KMS-11 (cell line): Measurements from ENCODE around the gene VLDLR.

ENCODE experiments used
- H2AFZ ChIP-seq: fragments of 200-600 bp; sonication (generic); 2 replicates; pipeline ENCODE4 v1.6.1; 2016; ENCODE audit warnings: antibody characterized with exemption, mixed run types, low read depth
- H3K27ac ChIP-seq: fragments of 200-600 bp; sonication (generic); 2 replicates; pipeline ENCODE4 v1.6.1; 2016; ENCODE audit warnings: mild to moderate bottlenecking, mixed run types
- H3K27me3 ChIP-seq: fragments of 200-600 bp; sonication (generic); 2 replicates; pipeline ENCODE4 v1.6.1; 2017; ENCODE audit warnings: mild to moderate bottlenecking, low read depth, mixed run types, moderate library complexity; ENCODE audit not compliant: insufficient read depth
- H3K36me3 ChIP-seq: fragments of 200-600 bp; sonication (generic); 2 replicates; pipeline ENCODE4 v1.6.1; 2017; ENCODE audit warnings: mild to moderate bottlenecking, mixed run types; ENCODE audit not compliant: insufficient read depth
- H3K4me1 ChIP-seq: fragments of 200-600 bp; sonication (generic); 2 replicates; pipeline ENCODE4 v1.6.1; 2016; ENCODE audit warnings: mild to moderate bottlenecking, low read depth, mixed run types; ENCODE audit not compliant: poor library complexity, severe bottlenecking
- H3K4me2 ChIP-seq: fragments of 200-600 bp; sonication (generic); 2 replicates; pipeline ENCODE4 v1.7.0; 2016; ENCODE audit warnings: mild to moderate bottlenecking, mixed run types
- H3K4me3 ChIP-seq: fragments of 200-600 bp; sonication (generic); IDR thresholded peaks from 2 replicates; pipeline ENCODE4 v1.6.1; 2017; ENCODE audit warnings: low read depth, low read length, mixed read lengths; ENCODE audit not compliant: insufficient read depth
- H3K79me2 ChIP-seq: fragments of 200-600 bp; sonication (generic); 2 replicates; pipeline ENCODE4 v1.6.1; 2016; ENCODE audit warnings: low read depth, mixed run types; ENCODE audit not compliant: insufficient read depth
- H3K9ac ChIP-seq: fragments of 200-600 bp; sonication (generic); 2 replicates; pipeline ENCODE4 v1.6.1; 2016; ENCODE audit warnings: mild to moderate bottlenecking, mixed run types
- H4K20me1 ChIP-seq: fragments of 200-600 bp; sonication (generic); 2 replicates; pipeline ENCODE4 v1.6.1; 2016; ENCODE audit warnings: mild to moderate bottlenecking, mixed run types; ENCODE audit not compliant: insufficient read depth
- CTCF ChIP-seq: fragments of 200-600 bp; sonication (generic); conservative IDR thresholded peaks from 2 replicates; pipeline ENCODE4 v1.6.1; 2017; ENCODE audit warnings: low read depth, mild to moderate bottlenecking, antibody characterized with exemption, low read length, moderate library complexity, mixed read lengths

VLDLR gene

GRCh38 chr9:2591967-2592366 is 29.6 kb upstream of the VLDLR start:
- H3K4me2 ChIP-seq: no peak overlapping the region
- no peaks in the 10 kb centered on the region for H3K36me3 ChIP-seq
- H3K4me3 ChIP-seq: no peak overlapping the region

GRCh38 chr9:2593744-2594143 is 27.8 kb upstream of the VLDLR start:
- Histone ChIP-seq H2AFZ (no peak overlapping the region), H3K27me3 (no peaks in the 10 kb centered on the region), H3K36me3 (no peaks in the 10 kb centered on the region), H4K20me1 (no peaks in the 10 kb centered on the region), H3K79me2 (no peaks in the 10 kb centered on the region), H3K4me3 (no peak overlapping the region), H3K27ac (no peak overlapping the region), H3K4me1 (no peaks in the 10 kb centered on the region), H3K4me2 (no peak overlapping the region), H3K9ac (no peak overlapping the region)
- TF ChIP-seq CTCF: no peak

More at GRCh38 chr9:2591967-2592366, 29.6 kb upstream of the VLDLR start:
- Histone ChIP-seq H3K9ac (no peak overlapping the region), H3K79me2 (no peaks in the 10 kb centered on the region), H4K20me1 (no peaks in the 10 kb centered on the region), H3K27me3 (no peaks in the 10 kb centered on the region), H2AFZ (no peak overlapping the region), H3K4me1 (no peaks in the 10 kb centered on the region), H3K27ac (no peak overlapping the region)
- TF ChIP-seq CTCF: no peak

DNA sequence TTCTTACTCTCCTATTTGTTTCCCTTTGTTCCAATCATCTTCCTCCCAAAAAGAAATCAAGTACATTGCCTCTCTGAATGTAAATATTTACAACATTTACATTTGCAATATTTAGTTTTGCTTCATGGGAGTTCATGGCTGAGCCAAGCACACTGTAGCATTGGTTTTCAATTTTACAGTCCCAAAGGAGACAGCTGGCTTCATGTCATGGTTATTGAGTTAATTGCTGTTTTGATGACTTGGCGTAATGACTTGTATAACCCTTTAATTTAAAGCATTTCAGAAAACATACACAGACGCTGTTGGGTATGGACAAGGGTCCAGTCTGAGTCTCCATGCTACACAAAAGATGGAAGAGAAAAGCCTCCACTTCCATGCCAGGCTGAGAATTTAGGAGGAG is 25.6 kb upstream of the VLDLR start:
- Histone ChIP-seq H3K4me1 (no peaks in the 10 kb centered on the region), H4K20me1 (no peaks in the 10 kb centered on the region), H3K79me2 (no peaks in the 10 kb centered on the region), H3K27ac (no peak overlapping the region), H3K4me3 (no peak overlapping the region), H3K27me3 (no peaks in the 10 kb centered on the region), H3K36me3 (no peaks in the 10 kb centered on the region), H2AFZ (no peak overlapping the region), H3K9ac (no peak overlapping the region), H3K4me2 (no peak overlapping the region)
- no peak for TF ChIP-seq CTCF

GRCh38 chr9:2597483-2597882 is 24.1 kb upstream of the VLDLR start:
- H3K36me3 ChIP-seq: no peaks in the 10 kb centered on the region
- H3K4me3 ChIP-seq: no peak overlapping the region
- H3K4me2 ChIP-seq: no peak overlapping the region
- no peaks in the 10 kb centered on the region for H3K27me3 ChIP-seq
- no peaks in the 10 kb centered on the region for H4K20me1 ChIP-seq
- no peak overlapping the region for H3K27ac ChIP-seq
- no peak for TF ChIP-seq CTCF
- H3K9ac ChIP-seq: no peak overlapping the region
- no peak overlapping the region for H2AFZ ChIP-seq
- no peaks in the 10 kb centered on the region for H3K4me1 ChIP-seq
- no peaks in the 10 kb centered on the region for H3K79me2 ChIP-seq
